ENCODE results near the gene OXNAD1.

Gene OXNAD1

GRCh38 chr3:16284633-16285032, 19.6 kb downstream of the OXNAD1 start:
- no peak for DNase-seq

GRCh38 chr3:16286161-16286560, 21.1 kb downstream of the OXNAD1 start:
- no peak for DNase-seq

GRCh38 chr3:16286751-16287543, 21.9 kb downstream of the OXNAD1 start:
- peak; percentile 37 for DNase-seq

- DNase-seq, result no peak
Measured at GRCh38 chr3:16288664-16289063, 23.7 kb downstream of the OXNAD1 start.

GRCh38 chr3:16289144-16289889, 24.3 kb downstream of the OXNAD1 start:
- DNase-seq, result no peak

- DNase-seq, result peak; percentile 74
Measured at GRCh38 chr3:16290007-16290826, 25.2 kb downstream of the OXNAD1 start.

GRCh38 chr3:16290827-16291196, 25.8 kb downstream of the OXNAD1 start:
- DNase-seq, result peak; percentile 23

GRCh38 chr3:16294844-16295243, 29.8 kb downstream of the OXNAD1 start:
- no peak for DNase-seq

- peak; percentile 22 for DNase-seq
Measured at GRCh38 chr3:16295298-16295890, 30.4 kb downstream of the OXNAD1 start.

- no peak for DNase-seq
Measured at GRCh38 chr3:16297997-16298885, 33.2 kb downstream of the OXNAD1 start.

GRCh38 chr3:16298891-16299290, 33.9 kb downstream of the OXNAD1 start:
- no peak for DNase-seq

- no peak for DNase-seq
Measured at GRCh38 chr3:16299746-16300145, 34.7 kb downstream of the OXNAD1 start.

GRCh38 chr3:16300307-16300706, 35.3 kb downstream of the OXNAD1 start:
- DNase-seq, result no peak

- DNase-seq, result no peak
Measured at GRCh38 chr3:16300881-16301359, 35.9 kb downstream of the OXNAD1 start.

GRCh38 chr3:16301507-16301906, 36.5 kb downstream of the OXNAD1 start:
- no peak for DNase-seq

GRCh38 chr3:16302082-16302631, 37.1 kb downstream of the OXNAD1 start:
- DNase-seq, result no peak

GRCh38 chr3:16303037-16303575, 38.1 kb downstream of the OXNAD1 start:
- DNase-seq, result no peak

GRCh38 chr3:16304061-16305010, 39.3 kb downstream of the OXNAD1 start:
- DNase-seq, result no peak

- DNase-seq, result no peak
Measured at GRCh38 chr3:16305111-16305541, 40.1 kb downstream of the OXNAD1 start.
